Endometrial microvascular endothelial cells (primary cell): ENCODE data around the gene EIF4A3. TPM values are rescaled to one million over a fixed set of nuclear protein-coding genes. Genes with fewer than 3 reads are reported as not detected.
"Not testable (repeated sequence)": the region's sequence is repeated elsewhere in the genome, so short reads cannot be mapped to it uniquely, and the experiment has no call there.

Source experiments
- in situ Hi-C: cut with HindIII; loops from 2 replicates; pipeline ENCODE4 v1.10.0; 2017; ENCODE audit warnings: low sequenced_read_pairs, low pct_unique_long_range_greater_than_20kb; ENCODE audit errors: inconsistent ontology term
- total RNA-seq: library from RNA; depleted of rRNA; stranded (reverse); fragments of >200 nt; gene quantifications from one replicate; pipeline ENCODE4 v1.2.3, GENCODE V29; 2015; ENCODE audit errors: inconsistent ontology term

EIF4A3 gene
- total RNA-seq, 1 donor from 2014 or later = 110 TPM

DNA sequence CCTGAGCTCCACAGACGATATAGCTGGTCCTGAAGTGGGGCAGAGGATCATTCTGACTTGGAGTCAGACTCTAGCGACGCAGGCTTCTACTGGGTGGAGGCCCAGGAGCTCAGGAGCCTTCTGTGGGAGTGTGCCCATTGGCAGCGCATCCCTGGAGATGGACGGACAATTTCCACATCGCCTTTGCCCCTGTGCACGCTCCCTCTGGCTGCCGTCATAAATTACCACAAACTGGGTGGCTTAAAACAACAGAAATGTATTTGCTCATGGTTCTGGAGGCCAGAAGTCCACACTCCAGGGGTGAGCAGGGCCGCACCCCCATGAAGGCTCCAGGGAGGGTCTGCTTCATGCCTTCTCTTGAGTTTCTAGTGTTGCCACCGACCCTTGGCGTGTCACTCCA lies 29.8 kb upstream of the EIF4A3 start:
- in situ Hi-C loops = no loop called here

DNA sequence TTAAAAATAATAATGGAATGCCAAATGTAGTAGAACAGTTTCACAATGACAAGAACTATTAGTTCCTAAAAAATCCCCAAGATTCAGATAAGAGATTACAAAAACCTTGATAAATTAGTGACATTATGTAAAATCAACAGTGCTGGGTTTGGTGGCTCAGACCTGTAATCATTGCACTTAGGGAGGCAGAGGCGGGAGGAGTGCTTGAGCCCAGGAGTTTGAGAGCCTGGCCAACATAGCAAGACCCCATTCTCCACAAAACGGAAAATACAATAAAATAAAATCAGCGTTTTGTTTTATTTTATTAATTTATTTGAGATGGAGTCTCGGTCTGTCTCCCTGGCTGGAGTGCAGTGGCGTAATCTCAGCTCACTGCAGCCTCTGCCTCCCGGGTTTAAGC lies 27.0 kb upstream of the EIF4A3 start:
- in situ Hi-C loops = no loop called here

DNA sequence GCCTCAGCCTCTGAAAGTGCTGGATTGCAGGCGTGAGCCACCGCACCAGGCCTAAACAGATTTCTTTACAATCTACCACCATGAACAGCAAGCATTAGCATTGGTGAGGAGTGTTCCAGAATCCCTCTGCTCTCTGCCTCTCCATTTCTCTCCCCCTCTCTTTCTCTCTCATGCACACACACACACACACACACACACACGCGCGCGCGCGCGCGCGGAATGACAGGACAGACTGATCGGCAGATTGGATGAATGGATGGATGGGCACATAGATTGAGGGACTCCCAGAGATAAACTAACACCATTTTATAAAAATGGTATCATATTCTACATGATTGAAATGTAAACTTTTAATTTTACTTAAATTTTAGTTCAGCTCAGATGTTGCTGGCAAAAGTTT lies 26.2 kb upstream of the EIF4A3 start:
- in situ Hi-C loops = no loop called here

DNA sequence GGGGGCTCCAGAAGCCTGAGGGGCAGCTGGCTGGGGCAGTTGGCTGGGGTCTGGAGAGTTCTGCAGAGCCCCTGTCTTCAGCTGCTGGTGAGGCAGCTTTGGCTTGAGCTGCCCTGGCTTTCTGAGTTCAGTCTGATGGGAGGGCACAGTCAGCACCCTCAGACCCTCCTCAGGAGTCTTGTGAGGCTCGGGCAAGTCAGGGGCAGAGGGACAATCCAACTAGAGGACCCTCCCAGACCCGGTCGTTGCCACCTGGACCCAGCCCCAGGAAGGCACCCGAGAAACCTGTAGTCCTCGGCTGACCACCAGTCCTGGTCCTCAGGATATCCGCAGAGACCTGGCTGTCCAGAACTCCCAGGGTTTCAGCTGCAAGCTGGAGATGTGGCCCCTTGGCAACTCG lies 24.8 kb upstream of the EIF4A3 start:
- in situ Hi-C loops = no loop called here

DNA sequence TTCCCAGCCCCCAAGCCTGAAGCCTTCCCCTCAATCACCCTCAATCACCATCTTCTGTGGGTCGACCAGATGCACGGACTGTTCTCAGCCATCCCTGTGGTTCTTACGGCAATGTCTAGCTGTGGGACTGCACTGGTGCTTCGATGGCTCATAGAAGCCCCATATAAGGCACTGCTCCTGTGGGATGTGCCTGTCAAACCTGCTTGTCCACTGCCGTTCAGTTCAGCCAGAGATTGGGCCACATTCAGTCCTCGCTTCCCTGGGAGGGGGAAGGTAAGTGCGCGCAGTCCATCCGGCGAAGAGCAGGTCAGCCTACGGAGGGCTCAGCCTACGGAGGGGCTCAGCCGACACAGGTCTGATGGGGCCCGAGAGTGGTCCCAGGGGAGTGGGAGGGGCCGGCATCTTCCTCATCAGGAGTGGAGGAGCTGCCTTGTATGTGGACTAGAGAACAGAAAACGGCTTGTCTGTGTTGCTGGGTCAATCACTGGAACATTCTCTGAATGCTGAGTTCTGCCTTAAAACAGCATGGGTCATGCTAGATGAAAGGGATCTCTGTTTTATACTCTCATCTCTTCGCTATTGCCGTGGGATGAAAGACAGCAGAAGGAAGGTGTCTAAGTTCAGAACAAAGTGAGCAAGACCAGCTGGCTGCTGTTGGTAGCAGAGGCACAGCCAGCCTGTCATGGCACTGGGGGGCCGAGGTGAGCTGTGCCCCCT lies 23.0 kb upstream of the EIF4A3 start, which contains the start of gene CARD14:
TSS of gene CARD14 (plus strand) at position 247 of the 717 bp plus-strand sequence. CDS start 11,409 bp downstream, outside the sequence.
- in situ Hi-C loops = no loop called here

DNA sequence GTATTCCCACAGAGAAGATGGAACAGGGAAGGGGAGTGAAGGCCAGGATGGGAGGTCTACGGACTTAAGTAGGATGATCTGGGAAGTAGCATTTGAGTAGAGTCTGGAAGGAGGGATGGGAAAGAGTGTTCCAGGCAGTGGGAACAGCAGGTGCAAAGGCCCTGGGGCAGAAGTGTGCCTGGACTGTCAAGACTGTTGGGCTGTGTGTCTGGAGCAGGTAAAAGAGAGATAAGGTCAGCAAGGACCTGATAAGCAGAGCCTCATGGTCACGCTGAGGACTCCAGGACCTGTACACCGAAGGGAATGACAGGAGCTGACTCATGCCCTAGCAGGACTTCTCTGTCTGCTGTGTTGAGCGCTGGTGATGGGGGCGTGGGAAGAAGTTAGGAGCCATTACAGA lies 22.2 kb upstream of the EIF4A3 start:
- in situ Hi-C loops = no loop called here

DNA sequence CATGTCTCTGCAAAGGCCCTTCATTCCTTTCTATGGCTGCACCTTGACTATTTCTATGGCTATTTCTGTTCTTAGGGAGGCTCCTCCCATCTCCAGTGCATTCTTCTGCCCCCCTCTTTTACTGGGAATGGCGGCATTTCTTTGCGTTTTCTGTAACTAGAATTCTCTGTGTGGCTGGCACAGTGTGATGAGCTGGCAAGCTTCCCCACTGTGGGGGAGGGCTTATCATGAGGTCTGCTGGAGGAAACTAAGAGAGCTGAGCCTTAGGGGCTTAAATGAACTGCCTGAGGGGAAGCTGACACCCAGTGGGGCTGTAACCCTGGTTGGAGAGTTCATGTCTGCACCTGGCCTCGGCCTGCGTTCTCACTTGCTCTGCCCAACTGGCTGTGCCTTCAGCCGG lies 21.4 kb upstream of the EIF4A3 start:
- in situ Hi-C loops = no loop called here

DNA sequence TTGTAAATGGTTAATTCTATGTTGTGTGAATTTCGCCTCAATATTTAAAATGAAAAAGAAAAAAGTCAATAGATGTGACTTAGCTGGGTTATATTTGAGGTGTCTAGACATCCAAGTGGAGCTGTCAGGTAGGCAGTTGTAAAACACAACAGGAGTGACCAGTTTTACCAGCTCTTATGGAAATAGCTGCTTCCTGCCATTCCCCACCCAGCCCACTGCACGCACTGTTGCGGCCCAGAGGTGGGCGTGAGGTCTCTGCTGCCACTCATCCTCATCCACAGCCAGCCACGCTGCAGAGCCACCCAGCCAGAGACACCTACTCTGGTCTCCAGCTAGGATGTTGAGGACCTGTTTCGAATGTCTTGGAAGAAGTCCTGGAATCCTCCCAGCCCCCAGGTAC lies 19.5 kb upstream of the EIF4A3 start:
- in situ Hi-C loops = no loop called here

DNA sequence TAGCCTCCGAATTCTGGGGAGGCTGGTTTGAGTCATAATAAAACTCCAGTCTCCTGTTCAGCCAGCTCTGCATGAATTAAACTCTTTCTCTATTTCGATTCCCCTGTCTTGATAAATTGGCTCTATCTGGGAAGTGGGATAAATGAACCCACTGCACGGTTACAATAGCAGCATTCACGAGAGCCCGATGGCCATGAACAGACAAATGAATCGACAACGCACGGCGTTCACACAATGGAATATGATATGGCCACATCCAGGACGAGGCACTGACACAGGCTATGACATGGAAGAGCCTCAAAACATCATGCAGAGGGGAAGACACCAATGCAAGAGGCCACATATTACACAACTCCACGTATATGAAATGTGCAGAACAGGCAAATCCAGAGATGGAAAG lies 17.3 kb upstream of the EIF4A3 start:
- in situ Hi-C loops = no loop called here

DNA sequence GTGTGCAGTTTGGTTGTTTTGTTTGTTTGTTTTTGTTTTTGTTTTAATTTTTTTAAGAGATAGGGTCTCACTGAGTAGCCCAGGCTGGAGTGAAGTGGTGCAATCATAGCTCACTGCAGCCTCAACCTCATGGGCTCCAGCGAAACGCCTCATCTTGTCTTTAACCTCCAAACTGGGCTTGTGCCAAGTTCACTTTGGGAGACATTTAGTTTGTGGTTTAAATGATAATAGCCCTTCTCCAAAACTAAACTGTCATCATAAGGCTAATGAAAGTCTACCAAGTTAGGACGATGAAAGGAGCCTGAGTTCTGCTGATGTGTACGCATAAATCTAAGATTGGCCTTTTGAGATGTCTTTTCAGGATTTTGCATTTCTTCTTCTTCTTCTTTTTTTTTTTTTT lies 16.4 kb upstream of the EIF4A3 start:
- in situ Hi-C loops = no loop called here

DNA sequence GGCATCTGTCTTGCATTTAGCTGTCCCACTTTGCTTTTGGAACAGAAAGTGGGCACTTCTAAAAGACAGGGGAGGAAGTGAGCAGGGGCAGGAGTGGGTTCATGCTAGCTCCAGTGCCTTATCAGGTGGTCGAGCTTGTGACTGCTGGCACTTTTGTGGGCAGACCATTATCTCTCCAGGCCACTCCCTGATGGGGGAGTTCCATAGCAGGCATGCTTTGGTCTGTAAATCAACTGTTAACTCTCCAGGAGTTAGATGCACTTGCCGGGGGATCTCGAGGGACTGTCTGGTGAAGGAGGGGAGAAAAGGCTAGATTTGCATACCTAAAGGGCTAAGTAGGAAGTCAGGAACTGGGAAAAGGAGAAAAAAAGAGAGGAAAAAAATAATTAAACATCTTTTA lies 13.6 kb upstream of the EIF4A3 start:
- in situ Hi-C loops = no loop called here

DNA sequence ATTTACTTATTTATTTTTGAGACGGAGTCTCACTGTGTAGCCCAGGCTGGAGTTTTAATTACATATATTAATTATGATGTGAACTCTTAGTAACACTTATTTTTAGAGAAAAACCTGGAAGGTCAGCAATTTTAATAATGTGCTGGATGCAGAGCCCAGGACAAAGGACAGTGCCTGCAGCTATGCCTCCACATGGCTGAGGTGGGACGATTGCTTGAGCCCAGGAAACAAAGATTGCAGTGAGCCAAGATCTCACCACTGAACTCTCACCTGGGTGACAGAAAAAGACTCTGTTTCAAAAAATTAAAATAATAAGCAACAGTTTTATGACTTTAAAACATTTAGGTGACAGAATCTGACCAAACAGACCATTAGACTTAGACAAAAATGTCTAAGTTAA lies 11.9 kb upstream of the EIF4A3 start:
- in situ Hi-C loops = no loop called here

DNA sequence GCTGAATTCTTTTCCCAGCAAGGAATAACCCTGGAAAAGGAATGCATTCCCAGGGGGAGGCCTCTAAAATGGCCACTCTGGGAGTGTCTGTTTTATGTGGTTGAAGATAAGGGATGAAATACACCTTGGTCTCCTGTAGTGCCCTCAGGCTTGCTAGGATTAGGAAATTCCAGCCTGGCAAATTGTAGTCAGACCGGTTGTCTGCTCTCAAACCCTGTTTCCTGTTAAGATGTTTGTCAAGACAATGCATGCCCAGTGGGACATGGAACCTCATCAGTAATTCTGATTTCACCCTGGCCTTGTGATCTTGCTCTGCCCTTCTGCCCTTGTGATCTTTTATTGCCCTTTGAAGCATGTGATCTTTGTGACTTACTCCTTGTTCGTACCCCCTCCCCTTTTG lies 8.7 kb upstream of the EIF4A3 start:
- in situ Hi-C loops = not testable (repeated sequence)

DNA sequence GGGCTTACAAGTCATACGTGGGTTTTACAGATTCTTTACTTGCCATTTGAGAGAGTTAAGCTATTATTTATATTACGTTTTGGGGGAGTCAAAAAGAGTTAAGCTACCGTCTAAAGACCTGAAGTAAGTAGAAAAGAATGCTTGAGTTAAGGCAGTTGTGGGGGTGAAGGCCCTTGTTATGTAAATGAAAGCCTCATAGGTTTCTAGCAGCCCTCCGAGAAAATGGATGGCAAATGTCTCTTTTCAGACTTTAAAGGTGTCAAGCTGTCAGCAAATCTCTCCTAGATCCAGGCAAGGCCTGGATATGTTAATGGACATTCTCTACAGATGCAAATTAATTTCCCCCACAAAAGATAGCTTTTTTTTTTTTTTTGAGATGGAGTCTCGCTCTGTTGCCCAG lies 7.2 kb upstream of the EIF4A3 start:
- in situ Hi-C loops = no loop called here

DNA sequence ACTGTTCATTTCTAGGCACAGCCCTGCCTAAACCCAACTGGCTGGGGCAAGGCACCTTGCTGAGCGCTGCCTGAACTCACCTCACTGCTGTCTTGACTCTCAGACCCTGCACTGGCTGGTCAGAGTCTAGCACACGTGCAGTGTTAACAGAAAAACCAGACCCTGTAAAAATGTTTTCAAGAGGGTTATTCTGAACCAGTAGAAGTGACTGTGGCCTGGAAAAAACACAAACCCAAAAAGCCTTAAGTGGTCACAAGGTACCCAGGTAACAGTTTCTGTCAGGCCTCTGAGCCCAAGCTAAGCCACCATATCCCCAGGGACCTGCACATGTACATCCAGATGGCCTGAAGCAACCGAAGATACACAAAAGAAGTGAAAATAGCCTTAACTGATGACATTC lies 6.1 kb upstream of the EIF4A3 start:
- in situ Hi-C loops = no loop called here

DNA sequence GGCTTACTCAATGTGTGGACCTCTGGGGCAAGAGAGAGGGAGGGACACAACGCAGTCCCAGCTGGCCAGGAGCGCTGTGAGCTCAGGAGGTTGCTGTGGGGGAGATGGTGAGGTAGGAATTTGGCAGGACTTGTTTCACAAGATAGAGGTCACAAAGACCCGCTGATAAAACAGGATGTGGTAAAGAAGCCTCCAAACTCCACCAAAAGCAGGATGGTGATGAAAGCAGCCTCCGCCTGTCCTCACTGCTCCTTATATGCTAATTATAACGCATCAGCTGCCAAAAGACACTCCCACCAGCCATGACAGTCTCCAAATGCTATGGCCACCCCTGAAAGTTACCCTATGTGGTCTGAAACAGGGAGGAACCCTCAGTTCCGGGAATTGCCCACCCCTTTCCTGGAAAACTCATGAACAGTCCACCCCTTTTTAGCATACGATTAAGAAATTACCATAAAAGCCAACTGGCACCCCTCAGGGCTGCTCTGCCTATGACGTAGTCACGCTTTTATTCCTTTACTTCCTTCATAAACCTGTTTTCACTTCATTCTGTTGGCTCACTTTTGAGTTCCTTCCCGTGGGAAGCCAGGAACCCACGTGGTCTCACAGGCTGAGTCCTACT lies 5.3 kb upstream of the EIF4A3 start:
- in situ Hi-C loops = no loop called here

DNA sequence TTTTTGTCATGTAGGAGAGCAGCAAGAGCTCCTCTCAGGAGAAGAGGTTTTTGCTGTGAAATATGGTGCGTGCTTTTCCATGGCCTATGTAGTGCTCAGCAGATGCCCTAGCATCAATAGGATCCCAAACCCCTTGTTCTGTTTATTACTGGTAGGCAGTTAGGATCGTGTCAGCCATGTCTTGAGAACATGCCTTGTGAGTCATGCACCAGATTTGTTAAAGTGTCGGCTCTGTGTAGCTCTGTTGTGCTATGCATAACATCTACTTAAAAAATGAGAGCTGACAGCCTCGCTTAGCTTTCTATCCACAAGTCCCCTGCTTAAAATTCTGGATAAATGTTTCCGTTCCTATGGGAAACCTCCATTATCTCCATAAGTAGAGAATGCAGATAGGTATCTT lies 4.4 kb upstream of the EIF4A3 start:
- in situ Hi-C loops = no loop called here

DNA sequence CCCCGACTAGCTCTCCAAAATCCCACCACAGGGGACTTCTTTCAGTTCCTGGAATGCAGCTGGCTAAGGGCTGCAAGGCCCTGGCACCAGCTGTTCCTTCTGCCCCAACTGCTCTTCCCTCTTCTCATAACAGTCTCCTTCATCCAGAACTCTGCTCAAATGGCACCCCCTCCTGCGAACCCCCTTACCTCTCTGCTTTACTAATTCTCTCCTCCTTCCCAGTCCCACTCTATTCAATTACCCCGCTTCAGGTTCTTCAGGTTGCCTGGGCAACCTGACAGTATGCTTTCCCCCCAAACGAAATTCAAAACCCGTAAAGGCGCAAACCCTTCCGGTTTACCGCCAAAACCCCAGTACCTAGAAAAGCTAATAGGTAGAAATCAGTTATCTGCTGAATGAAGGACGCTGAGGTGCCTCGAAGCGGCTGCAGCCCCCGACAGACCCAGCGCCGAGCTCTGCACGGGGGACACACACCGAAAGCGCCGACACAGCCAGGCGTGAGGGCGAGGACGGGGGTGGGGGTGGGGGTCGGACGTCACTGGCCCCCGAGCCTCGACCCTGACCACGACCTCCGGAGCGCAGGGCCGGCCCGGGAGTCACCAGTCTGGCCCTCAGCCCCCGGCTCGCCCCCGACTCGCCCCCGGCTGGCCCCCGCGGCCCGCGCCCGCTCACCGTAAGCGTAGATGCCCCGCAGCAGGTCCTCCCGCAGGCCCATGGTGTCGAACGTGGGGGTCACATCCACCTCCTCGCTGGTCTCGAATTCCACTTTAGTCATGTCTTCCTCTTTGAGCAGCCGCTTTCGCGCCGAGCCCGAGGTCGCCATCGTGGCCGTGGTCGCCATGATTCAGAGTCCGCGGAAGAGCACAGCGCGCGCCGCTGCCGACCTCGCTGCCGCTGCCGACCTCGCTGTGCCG lies 550 bp downstream of the EIF4A3 start:
- in situ Hi-C loops = no loop called here

DNA sequence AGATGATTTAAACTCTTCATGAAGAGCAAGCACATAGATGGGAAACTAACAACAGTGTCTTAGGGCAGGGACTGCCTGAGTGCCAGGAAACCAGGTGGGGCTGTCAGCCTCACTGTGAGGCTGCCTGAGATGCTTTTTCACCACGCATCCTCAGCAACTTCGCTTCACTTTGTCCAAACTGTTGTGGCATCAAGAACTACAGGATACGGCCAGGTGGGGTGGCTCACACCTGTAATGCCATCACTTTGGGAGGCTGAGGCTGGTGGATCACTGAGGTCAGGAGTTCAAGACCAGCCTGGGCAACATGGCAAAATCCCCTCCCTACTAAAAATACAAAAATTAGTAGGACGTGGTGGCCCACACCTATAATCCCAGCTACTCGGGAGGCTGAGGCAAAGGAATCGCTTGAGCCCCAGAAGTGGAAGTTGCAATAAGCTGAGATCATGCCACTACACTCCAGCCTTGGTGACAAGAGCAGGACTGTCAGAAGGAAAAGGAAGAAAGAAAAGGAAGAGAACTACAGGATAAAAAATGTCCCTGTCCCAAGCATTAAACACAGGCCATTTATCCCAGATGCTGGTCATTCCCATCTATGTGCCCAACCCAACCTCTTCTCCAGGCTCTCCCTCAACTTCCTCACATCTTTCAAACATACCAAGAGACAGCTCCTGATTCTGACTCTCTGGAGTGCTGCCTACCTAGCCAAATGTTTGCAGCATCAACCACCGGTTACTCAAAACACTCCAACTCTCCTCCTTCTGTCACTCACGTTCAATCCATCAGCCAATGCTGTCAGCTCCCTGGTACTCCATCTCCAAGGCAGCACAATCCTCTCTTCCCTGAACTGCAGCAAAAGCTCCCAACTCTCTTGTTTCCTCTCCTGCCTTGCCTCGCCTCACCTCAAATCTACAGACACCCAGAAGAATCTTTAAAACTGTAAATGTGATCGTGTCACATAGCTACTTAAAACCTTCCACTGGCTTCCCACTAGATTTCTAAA lies 1.6 kb downstream of the EIF4A3 start:
- in situ Hi-C loops = no loop called here
